ENCODE results near the gene CYP2A6. TPM values are rescaled to one million over a fixed set of nuclear protein-coding genes. Genes with fewer than 3 reads are reported as not detected.

Gene CYP2A6
- total and polyA plus RNA-seq, 4 donors, result 0.09 to 1,020 (median 59.6) TPM

GRCh38 chr19:40802300-40803169 lies 47.7 kb downstream of the CYP2A6 start:
- Histone ChIP-seq H3K36me3 (ENCODE audit: control insufficient read depth in 4 of 4, insufficient read depth in 3 of 4, low read depth in 1 of 4, low read length in 3 of 4) (peaks cover under 1 to 10% (median 1%) of the 10 kb centered on the region in 4 donors), H3K9ac (ENCODE audit: low read depth in 1 of 2, low read length in 2 of 2) (no peak overlapping the region), H3K4me1 (ENCODE audit: control insufficient read depth in 4 of 4, insufficient read depth in 4 of 4, low read length in 3 of 4) (peaks cover 34 to 81% (median 67%) of the 10 kb centered on the region in 4 donors), H3K9me3 (ENCODE audit: control insufficient read depth in 4 of 4, low read length in 3 of 4) (no peaks in the 10 kb centered on the region), H3K27me3 (ENCODE audit: control insufficient read depth in 4 of 4, insufficient read depth in 4 of 4, low read length in 3 of 4) (no peaks in the 10 kb centered on the region), H3K4me3 (ENCODE audit: low read depth in 1 of 3, low read length in 3 of 3) (no peak overlapping the region), H3K27ac (ENCODE audit: low read depth in 1 of 2, low read length in 2 of 2) (peak overlapping the region; percentile 48 to 82)
- TF ChIP-seq TAF1 (conservative IDR thresholded peaks at IDR 0.05) (no peak), MAX (IDR thresholded peaks at IDR 0.05) (no peak), FOXA2 (IDR thresholded peaks at IDR 0.05) (no peak), YY1 (IDR thresholded peaks at IDR 0.05) (no peak), NR2F2 (IDR thresholded peaks at IDR 0.05) (peak; percentile 73), HNF4A (conservative IDR thresholded peaks at IDR 0.05) (no peak), RXRA (IDR thresholded peaks at IDR 0.05) (no peak)
- TF ChIP-seq, protein P1, sequence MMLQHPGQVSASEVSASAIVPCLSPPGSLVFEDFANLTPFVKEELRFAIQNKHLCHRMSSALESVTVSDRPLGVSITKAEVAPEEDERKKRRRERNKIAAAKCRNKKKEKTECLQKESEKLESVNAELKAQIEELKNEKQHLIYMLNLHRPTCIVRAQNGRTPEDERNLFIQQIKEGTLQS (IDR thresholded peaks at IDR 0.05), result no peak
- 39% methylated on average over 11 of the region's 11 CpGs for WGBS
- DNase-seq (ENCODE audit: low spot score), result peak; percentile 67

DNA sequence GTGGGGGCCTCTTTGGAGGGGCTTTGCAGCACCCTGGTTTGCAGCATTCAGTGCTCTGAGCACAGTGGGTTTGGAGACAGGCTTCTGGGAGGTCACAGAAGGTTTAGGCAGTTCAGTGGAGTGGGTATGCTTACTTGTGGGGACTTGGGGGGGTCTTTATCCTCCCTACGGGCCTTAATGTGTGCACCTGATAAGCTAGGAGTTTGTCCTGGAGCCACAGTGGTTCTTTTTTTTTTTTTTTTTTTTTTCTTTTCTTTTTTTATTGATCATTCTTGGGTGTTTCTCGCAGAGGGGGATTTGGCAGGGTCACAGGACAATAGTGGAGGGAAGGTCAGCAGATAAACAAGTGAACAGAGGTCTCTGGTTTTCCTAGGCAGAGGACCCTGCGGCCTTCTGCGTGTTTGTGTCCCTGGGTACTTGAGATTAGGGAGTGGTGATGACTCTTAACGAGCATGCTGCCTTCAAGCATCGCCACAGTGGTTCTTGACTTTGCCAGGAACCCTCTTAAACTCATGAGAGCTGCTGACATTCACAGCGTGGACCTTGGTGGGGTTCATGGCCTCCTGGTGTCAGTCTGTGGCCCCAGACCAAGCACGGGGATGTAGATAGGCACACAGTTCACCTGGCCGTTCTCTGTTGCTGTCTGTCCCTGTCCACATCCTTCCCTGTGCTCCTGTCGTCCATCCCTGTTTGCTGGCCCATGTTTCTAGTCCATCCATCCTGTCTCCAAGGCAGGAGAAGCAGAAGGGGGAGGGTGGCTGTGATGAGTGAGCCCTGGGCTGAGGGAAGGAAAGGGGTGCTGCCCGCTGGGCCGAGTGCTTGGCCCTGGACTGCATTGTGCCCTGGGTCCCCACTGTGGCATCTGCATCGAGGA lies 48.6 kb downstream of the CYP2A6 start:
- H3K27me3 ChIP-seq (ENCODE audit: control insufficient read depth in 4 of 4, insufficient read depth in 4 of 4, low read length in 3 of 4), result no peaks in the 10 kb centered on the region
- 61% methylated on average over 13 of the region's 13 CpGs for WGBS
- H3K27ac ChIP-seq (ENCODE audit: low read depth in 1 of 2, low read length in 2 of 2), result peak overlapping the region; percentile 48 to 82
- H3K4me3 ChIP-seq (ENCODE audit: low read depth in 1 of 3, low read length in 3 of 3), result no peak overlapping the region
- H3K4me1 ChIP-seq (ENCODE audit: control insufficient read depth in 4 of 4, insufficient read depth in 4 of 4, low read length in 3 of 4), result peaks cover 34 to 76% (median 68%) of the 10 kb centered on the region in 4 donors
- H3K36me3 ChIP-seq (ENCODE audit: control insufficient read depth in 4 of 4, insufficient read depth in 3 of 4, low read depth in 1 of 4, low read length in 3 of 4), result peaks cover 0 to 5% (median 3%) of the 10 kb centered on the region in 4 donors
- H3K9ac ChIP-seq (ENCODE audit: low read depth in 1 of 2, low read length in 2 of 2), result no peak overlapping the region
- no peaks in the 10 kb centered on the region for H3K9me3 ChIP-seq (ENCODE audit: control insufficient read depth in 4 of 4, low read length in 3 of 4)
- DNase-seq (ENCODE audit: low spot score), result no peak
- TF ChIP-seq, protein P1 (IDR thresholded peaks at IDR 0.05), result no peak
- no peak for TF ChIP-seq ZBTB33 (IDR thresholded peaks at IDR 0.05)
- TF ChIP-seq EGR1 (IDR thresholded peaks at IDR 0.05; ENCODE audit: low read depth in 2 of 2), result no peak
- TF ChIP-seq REST (IDR thresholded peaks at IDR 0.05), result no peak
- no peak for TF ChIP-seq SP1 (IDR thresholded peaks at IDR 0.05)
- TF ChIP-seq RXRA (IDR thresholded peaks at IDR 0.05), result no peak
- no peak for TF ChIP-seq RAD21 (IDR thresholded peaks at IDR 0.05)
- no peak for TF ChIP-seq HNF4A (conservative IDR thresholded peaks at IDR 0.05)
- TF ChIP-seq HNF4G (IDR thresholded peaks at IDR 0.05), result no peak
- no peak for TF ChIP-seq FOXA2 (IDR thresholded peaks at IDR 0.05)
